Renal cortex interstitium (tissue), 11 donors: ENCODE results near the gene GUCY2D. TPM values are rescaled to one million over a fixed set of nuclear protein-coding genes. Genes with fewer than 3 reads are reported as not detected.

ENCODE experiments used
- DNase-seq, 11 donors: peaks; one replicate each; pipeline ENCODE4 v3.0.0-alpha.2; 2013; ENCODE audit warnings: low read depth in 9 of 11, low spot score in 4 of 11; ENCODE audit errors: extremely low read depth in 1 of 11
- polyA plus RNA-seq, 3 donors: library from polyadenylated mRNA; unstranded; fragments of 120-200 nt; gene quantifications; one replicate each; pipeline ENCODE4 v1.2.1, GENCODE V29; 2013; ENCODE audit not compliant: insufficient read length in 3 of 3

GUCY2D gene
- polyA plus RNA-seq, 3 donors = 0.26 to 0.78 (median 0.47) TPM

DNA sequence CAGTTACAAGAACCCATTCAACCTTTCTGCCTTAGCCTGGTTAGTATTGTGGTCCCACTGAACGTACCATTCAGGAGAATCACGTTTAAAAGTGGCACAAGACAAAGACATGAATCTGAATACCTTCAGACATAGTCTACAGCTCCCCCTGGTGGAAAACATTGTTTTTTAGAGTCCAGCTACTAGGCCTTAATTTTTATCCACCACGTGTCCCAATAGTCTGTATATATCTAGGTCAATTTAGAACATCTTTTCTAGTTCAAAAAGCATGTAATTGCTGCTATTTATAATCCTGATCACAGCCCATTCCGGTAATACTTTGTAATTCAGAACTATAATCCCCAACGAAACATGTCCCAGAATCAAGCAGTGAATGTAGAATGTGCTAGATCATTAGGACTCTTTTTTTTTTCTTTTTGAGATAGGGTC is 13.7 kb upstream of the GUCY2D start:
- peak; percentile 72 to 88 (median 81) for DNase-seq

- peak; percentile 50 to 82 (median 70) for DNase-seq
These were observed 12.4 kb upstream of the GUCY2D start for GRCh38 chr17:7989781-7990655.

DNA sequence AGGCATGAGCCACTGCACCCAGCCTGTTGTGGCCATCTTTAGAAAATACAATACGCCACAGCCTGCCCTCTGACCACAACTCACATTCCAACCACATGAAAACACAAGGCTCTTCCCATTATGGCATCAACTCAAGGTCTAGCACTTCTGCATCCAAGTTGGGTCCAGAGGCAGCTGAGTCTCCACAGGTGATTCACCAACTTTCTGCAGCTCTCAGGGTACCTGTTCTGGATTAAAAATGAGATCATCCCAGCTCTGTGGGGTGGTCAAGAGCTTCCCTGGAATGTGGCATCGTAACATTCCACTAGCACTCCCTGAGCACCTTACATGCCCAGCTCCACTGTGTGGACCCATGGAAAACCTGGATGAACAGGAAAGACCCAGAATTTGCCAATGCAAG is 9.9 kb upstream of the GUCY2D start:
- DNase-seq = no peak

DNA sequence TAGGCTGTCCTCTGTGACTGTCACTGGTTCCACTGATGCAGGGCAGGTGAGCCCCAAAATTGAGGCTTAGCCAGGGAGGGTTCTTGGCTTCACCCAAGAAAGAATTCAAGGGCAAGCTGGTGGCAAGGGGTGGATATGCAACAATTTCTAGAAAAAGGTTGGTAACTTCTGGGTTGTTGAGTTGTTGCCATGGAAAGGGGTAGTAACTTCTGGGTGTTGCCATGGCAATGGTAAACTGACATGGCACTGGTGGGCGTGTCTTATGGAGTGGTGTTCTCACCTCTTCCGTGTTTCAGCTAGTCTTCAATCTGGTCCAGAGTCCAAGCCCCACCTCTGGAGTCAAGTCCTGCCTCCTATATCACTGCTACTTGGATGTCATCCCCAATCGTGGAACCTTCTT is 9.5 kb upstream of the GUCY2D start:
- no peak for DNase-seq

- DNase-seq = no peak
These were observed 8.3 kb upstream of the GUCY2D start for GRCh38 chr17:7993972-7994589.

GRCh38 chr17:7995724-7996123 is 6.7 kb upstream of the GUCY2D start:
- DNase-seq = no peak

DNA sequence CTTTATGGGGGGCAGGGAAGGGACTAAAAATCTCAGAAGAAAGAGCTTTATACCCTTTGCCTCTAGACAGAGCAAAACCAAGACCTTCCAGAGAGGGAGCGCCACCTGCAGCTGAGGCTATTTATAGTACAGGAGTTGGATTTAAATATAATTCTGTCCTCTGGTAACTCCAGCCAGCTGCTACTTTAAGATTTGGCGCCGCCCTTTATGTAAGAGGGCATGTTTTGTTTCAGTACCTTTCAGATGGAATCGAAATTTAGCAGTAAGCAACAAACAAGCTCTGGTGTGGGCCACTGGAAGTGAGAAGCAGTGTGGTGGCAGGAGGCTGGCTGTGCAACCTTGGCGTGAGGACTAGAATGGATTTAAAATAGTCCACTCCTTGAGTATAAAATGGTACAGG is 5.2 kb upstream of the GUCY2D start:
- no peak for DNase-seq

DNA sequence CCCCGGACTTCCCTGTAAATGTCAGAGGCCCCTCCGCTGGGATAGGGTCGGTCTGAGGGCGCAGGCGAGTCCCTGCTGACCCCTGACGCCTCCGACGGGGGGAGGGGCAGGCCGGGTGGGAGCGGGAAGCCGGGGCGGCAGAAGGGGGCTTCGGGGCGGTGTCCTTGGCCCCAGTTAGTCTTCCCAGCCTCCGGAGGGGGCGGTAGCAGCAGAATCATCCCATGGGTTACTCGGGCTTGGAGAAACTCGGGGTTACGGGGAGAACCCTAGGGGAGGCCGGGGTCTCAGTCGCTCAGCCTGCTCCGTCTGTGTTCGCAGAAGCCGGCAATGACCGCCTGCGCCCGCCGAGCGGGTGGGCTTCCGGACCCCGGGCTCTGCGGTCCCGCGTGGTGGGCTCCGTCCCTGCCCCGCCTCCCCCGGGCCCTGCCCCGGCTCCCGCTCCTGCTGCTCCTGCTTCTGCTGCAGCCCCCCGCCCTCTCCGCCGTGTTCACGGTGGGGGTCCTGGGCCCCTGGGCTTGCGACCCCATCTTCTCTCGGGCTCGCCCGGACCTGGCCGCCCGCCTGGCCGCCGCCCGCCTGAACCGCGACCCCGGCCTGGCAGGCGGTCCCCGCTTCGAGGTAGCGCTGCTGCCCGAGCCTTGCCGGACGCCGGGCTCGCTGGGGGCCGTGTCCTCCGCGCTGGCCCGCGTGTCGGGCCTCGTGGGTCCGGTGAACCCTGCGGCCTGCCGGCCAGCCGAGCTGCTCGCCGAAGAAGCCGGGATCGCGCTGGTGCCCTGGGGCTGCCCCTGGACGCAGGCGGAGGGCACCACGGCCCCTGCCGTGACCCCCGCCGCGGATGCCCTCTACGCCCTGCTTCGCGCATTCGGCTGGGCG is 542 bp downstream of the GUCY2D start:
- no peak for DNase-seq

DNA sequence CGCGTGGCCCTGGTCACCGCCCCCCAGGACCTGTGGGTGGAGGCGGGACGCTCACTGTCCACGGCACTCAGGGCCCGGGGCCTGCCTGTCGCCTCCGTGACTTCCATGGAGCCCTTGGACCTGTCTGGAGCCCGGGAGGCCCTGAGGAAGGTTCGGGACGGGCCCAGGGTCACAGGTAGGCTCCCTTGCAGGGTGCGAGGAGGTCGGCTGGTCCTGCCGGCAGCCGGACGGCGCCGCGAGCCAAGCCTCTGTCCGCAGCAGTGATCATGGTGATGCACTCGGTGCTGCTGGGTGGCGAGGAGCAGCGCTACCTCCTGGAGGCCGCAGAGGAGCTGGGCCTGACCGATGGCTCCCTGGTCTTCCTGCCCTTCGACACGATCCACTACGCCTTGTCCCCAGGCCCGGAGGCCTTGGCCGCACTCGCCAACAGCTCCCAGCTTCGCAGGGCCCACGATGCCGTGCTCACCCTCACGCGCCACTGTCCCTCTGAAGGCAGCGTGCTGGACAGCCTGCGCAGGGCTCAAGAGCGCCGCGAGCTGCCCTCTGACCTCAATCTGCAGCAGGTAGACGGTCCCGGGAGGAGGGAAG is 1.3 kb downstream of the GUCY2D start:
- DNase-seq = no peak

DNA sequence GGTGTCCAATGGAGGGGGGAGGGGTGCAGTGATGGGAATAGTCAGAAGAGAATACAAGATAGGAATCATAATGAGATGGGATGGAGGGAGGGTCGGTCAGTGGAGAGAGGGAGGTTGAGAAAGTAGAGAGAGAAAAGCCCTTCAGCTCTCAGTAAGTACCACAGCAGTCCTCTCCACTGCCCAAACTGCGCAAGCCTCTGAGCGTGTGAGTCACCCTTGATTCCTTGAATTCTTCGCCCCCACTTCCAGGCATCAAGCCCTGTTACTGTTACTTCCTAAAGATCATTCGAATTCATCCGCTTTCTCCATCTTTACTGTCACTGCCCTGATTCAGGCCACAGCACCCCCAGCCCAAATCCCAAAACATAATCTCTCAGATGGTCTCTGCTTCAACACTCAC is 2.5 kb downstream of the GUCY2D start:
- no peak for DNase-seq

DNA sequence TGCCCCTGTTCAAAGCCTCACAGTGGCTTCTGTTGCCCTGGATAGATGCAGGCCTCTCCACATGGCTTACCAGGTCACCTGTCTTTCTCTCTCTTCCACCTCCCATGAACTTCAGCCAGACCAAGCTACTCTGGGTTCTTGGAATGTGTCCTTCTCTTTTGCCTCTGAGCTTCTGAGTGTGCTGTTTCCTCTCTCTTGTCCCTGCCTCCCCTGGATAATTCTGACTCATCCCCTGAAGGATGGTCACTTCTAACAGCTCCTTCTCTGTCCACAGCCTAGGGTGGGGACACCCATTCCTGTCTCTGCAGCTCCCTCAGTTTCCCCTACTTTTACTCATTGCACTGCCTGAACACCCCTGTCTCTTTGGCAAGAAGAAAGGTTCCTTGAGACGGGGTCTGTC is 2.9 kb downstream of the GUCY2D start:
- DNase-seq = no peak

DNA sequence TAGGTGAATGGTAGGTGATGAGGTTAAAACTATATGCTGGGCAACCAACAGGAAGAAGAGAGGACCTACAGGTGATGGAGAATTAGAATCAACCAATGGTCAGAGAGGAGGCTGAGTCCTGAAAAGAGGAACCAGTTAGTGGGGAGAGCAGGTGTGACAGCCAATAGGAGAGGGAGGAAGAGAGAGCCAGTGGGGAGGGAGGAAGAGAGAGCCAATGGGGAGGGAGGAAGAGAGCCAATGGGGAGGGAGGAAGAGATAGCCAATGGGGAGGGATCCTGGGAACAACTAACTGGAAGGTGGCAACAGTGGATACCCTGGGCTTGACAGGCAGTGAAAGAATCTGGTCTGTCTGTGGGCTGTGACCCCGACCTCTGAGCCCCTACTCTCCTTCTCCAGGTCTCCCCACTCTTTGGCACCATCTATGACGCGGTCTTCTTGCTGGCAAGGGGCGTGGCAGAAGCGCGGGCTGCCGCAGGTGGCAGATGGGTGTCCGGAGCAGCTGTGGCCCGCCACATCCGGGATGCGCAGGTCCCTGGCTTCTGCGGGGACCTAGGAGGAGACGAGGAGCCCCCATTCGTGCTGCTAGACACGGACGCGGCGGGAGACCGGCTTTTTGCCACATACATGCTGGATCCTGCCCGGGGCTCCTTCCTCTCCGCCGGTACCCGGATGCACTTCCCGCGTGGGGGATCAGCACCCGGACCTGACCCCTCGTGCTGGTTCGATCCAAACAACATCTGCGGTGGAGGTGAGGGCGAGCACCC is 3.7 kb downstream of the GUCY2D start:
- no peak for DNase-seq

GRCh38 chr17:8006836-8007680 is 4.6 kb downstream of the GUCY2D start:
- no peak for DNase-seq

GRCh38 chr17:8007836-8008235 is 5.4 kb downstream of the GUCY2D start:
- DNase-seq = no peak

DNA sequence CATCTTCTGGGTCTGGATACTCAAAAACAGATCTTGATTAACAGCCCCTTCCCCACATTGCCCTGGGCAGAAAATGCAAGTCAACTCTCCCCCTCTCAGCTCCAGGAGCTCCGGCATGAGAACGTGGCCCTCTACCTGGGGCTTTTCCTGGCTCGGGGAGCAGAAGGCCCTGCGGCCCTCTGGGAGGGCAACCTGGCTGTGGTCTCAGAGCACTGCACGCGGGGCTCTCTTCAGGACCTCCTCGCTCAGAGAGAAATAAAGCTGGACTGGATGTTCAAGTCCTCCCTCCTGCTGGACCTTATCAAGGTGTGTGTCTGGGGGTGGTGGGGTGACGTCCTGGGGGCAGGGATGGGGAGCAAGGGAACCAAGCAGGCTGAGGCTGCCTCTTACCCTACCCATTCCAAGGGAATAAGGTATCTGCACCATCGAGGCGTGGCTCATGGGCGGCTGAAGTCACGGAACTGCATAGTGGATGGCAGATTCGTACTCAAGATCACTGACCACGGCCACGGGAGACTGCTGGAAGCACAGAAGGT is 9.7 kb downstream of the GUCY2D start:
- no peak for DNase-seq

GRCh38 chr17:8012996-8013640 is 10.7 kb downstream of the GUCY2D start:
- DNase-seq = no peak
